Body of pancreas (tissue), 4 donors: ENCODE data around the gene SBF2. TPM values are rescaled to one million over a fixed set of nuclear protein-coding genes. Genes with fewer than 3 reads are reported as not detected.

Experiments used
- ATAC-seq: fragments of 150-250 bp; one replicate; pipeline ENCODE4 v1.9.1; 2016
- DNase-seq, 4 donors: peaks; one replicate each; pipeline ENCODE4 v3.0.0-alpha.2; 2019
- H3K27ac ChIP-seq, 4 donors: fragments of 200-600 bp; sonication (generic); 1 replicate in 3 of 4; 2 replicates in 1 of 4; pipeline versions ENCODE4 v1.5.1 to v1.6.1; 2016 to 2019; ENCODE audit warnings: mild to moderate bottlenecking in 1 of 4, mixed read lengths in 1 of 4, moderate library complexity in 1 of 4
- H3K27me3 ChIP-seq, 2 donors: fragments of 200-600 bp; sonication (generic); one replicate each; pipeline ENCODE4 v1.6.0; 2016; ENCODE audit warnings: mild to moderate bottlenecking in 1 of 2
- H3K36me3 ChIP-seq, 2 donors: fragments of 200-600 bp; sonication (generic); replicated peaks in 1 of 2; 2 replicates each; pipeline ENCODE4 v1.5.1; 2016; ENCODE audit warnings: low read depth in 2 of 2; ENCODE audit not compliant: insufficient read depth in 1 of 2
- H3K4me1 ChIP-seq: fragments of 200-600 bp; sonication (generic); one replicate; pipeline ENCODE4 v1.6.0; 2016
- H3K4me3 ChIP-seq, 2 donors: fragments of 200-600 bp; sonication (generic); 1 replicate in 1 of 2; 2 replicates in 1 of 2; pipeline ENCODE4 v1.5.1; 2016 to 2019
- H3K9me3 ChIP-seq, 3 donors: fragments of 200-600 bp; sonication (generic); 1 replicate in 2 of 3; 2 replicates in 1 of 3; pipeline ENCODE4 v1.5.1; 2016
- POLR2A ChIP-seq, 3 donors: fragments of 450-650 bp; IDR thresholded peaks; one replicate each; pipeline ENCODE4 v1.6.1; 2016; ENCODE audit warnings: antibody characterized with exemption in 3 of 3, mild to moderate bottlenecking in 2 of 3
- WGBS, 2 donors: methylation state at CpG; one replicate each; pipeline ENCODE4 v1.1.5; 2017; 5-methylcytosine and 5-hydroxymethylcytosine counted together
- intact Hi-C: fragments of 100-400 bp; cut with DNase I; formaldehyde crosslinking; loops from one replicate; pipeline ENCODE4 v1.15.1; 2023
- total RNA-seq, 2 donors: library from RNA; depleted of rRNA; stranded (reverse); fragments of >200 nt; gene quantifications; one replicate each; pipeline ENCODE4 v1.1.0, GENCODE V29; 2016
- TF ChIP-seq, protein P1 (sequence below), 7 experiments: fragments of 450-650 bp in 4 of 7; fragments of 200-600 bp in 3 of 7; sonication (generic) in 3 of 7; IDR thresholded peaks; one replicate each; pipeline ENCODE4 v1.5.1; 2016 to 2019; ENCODE audit warnings: antibody characterized with exemption in 7 of 7

The SBF2 gene
- total RNA-seq, 2 donors from 2014 or later: 23.6 to 38.9 TPM

DNA sequence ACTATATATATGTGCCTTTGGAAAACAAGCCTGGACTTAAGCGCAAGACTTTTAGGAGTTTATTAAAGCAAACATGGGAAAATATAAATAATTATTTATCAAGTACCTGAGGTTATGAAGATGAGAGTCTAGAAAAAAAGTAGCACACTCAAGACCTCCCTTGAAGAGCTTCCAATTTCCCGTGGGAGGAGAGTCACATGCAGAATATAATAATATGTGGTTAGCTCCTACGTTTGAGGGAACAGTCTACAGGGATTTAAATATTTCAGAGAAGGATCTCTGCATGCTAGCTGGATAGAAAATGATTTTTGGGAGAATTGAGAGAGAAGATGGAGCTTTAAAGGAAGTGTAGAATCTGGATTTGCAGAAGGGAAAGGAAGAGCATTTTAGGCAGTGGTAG, 446.4 kb downstream of the SBF2 start:
- intact Hi-C loops: no loop called here
- ATAC-seq (no peak), DNase-seq (no peak)
- 45 to 54% methylated on average over 3 of the region's 3 CpGs for WGBS, 2 donors
- Histone ChIP-seq H3K27me3 (no peaks in the 10 kb centered on the region), H3K4me3 (no peak overlapping the region), H3K27ac (no peak overlapping the region), H3K9me3 (no peaks in the 10 kb centered on the region), H3K36me3 (peaks cover 0 to 4% of the 10 kb centered on the region in 2 donors), H3K4me1 (no peaks in the 10 kb centered on the region)
- TF ChIP-seq POLR2A (IDR thresholded peaks at IDR 0.05): no peak
- TF ChIP-seq, protein P1, sequence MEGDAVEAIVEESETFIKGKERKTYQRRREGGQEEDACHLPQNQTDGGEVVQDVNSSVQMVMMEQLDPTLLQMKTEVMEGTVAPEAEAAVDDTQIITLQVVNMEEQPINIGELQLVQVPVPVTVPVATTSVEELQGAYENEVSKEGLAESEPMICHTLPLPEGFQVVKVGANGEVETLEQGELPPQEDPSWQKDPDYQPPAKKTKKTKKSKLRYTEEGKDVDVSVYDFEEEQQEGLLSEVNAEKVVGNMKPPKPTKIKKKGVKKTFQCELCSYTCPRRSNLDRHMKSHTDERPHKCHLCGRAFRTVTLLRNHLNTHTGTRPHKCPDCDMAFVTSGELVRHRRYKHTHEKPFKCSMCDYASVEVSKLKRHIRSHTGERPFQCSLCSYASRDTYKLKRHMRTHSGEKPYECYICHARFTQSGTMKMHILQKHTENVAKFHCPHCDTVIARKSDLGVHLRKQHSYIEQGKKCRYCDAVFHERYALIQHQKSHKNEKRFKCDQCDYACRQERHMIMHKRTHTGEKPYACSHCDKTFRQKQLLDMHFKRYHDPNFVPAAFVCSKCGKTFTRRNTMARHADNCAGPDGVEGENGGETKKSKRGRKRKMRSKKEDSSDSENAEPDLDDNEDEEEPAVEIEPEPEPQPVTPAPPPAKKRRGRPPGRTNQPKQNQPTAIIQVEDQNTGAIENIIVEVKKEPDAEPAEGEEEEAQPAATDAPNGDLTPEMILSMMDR (IDR thresholded peaks at IDR 0.05): no peak

DNA sequence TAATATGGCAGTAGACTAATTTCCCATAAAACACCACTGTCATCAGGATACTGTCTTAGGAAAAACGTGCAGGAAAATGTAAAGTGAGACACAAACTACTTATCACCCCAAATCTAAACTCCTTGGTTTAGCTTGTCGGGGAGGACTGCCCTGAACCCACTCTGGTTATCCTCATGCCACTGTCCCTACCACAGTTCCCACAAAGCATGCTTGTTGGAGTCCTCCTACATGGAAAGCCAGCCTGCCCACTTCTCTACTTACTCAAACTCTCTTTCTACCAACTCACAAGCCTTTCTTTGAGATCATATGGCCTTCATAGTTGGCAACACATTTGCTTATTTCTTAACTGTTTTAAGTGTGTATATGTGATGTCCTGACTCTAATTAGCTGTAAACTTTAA, 451.1 kb downstream of the SBF2 start:
- intact Hi-C loops: no loop called here
- no peaks in the 10 kb centered on the region for H3K27me3 ChIP-seq
- no peaks in the 10 kb centered on the region for H3K9me3 ChIP-seq
- peaks cover 0 to 4% of the 10 kb centered on the region in 2 donors for H3K36me3 ChIP-seq
- no peaks in the 10 kb centered on the region for H3K4me1 ChIP-seq
- TF ChIP-seq POLR2A (IDR thresholded peaks at IDR 0.05): no peak
- TF ChIP-seq, protein P1 (IDR thresholded peaks at IDR 0.05): no peak
- no peak for DNase-seq
- H3K27ac ChIP-seq: no peak overlapping the region
- 70 to 73% methylated on average over 2 of the region's 2 CpGs for WGBS, 2 donors
- ATAC-seq: no peak
- H3K4me3 ChIP-seq: no peak overlapping the region

DNA sequence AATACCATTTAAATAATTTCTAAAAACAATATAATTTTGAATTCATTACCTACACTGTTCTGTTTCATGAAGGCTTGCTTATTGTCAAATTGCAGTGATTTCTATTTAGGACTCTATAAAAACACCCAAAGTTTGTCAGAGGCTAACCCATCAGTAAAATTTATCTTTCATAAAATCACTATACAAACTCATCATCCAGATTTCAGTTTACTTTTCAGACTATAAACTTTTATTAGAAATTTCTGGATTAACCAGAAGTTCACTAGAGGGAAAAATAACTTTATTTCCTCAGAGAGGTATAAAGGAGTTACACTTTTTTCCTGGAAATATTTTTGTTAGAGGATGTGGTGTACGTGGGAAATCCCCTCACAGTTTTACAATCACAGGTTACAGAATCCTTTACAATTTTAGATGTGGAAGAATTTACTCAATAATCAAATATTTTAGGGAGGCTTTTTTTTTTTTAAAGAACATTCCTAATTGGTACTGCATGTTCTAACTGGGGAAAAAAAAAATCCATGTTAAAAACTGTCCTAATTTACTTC, 453.5 kb downstream of the SBF2 start:
- DNase-seq (no peak), ATAC-seq (no peak)
- no peaks in the 10 kb centered on the region for H3K4me1 ChIP-seq
- intact Hi-C loops: no loop called here
- H3K4me3 ChIP-seq: no peak overlapping the region
- peak overlapping the region in 1 of 4 donors; percentile 47 for H3K27ac ChIP-seq
- no peaks in the 10 kb centered on the region for H3K27me3 ChIP-seq
- H3K9me3 ChIP-seq: no peaks in the 10 kb centered on the region
- peaks cover 0 to 4% of the 10 kb centered on the region in 2 donors for H3K36me3 ChIP-seq
- TF ChIP-seq, protein P1 (IDR thresholded peaks at IDR 0.05): no peak
- TF ChIP-seq POLR2A (IDR thresholded peaks at IDR 0.05): no peak
- WGBS, 2 donors: 60 to 63% methylated on average over 1 of the region's 1 CpG

DNA sequence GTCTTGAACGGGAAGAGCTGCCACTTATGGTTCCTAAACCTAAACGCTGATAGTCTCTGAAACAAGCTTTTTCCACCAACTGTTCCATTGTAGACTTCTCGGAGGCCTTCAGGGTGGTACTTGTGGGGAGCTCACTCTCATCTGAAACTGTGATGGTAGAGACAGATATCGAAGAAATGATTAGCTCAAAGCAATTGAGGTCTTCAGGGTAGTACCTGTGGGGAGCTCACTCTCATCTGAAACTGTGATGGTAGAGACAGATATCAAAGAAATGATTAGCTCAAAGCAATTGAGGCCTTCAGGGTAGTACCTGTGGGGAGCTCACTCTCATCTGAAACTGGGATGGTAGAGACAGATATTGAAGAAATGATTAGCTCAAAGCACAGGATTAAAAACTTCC, 454.5 kb downstream of the SBF2 start:
- no peak overlapping the region for H3K4me3 ChIP-seq
- ATAC-seq (no peak), DNase-seq (no peak)
- peaks cover 6% of the 10 kb centered on the region for H3K4me1 ChIP-seq
- no peaks in the 10 kb centered on the region for H3K36me3 ChIP-seq
- H3K9me3 ChIP-seq: no peaks in the 10 kb centered on the region
- no peak overlapping the region for H3K27ac ChIP-seq
- TF ChIP-seq, protein P1 (IDR thresholded peaks at IDR 0.05): no peak
- TF ChIP-seq POLR2A (IDR thresholded peaks at IDR 0.05): no peak
- intact Hi-C loops: no loop called here
- 81 to 87% methylated on average over 4 of the region's 4 CpGs for WGBS, 2 donors
- H3K27me3 ChIP-seq: no peaks in the 10 kb centered on the region

GRCh38 chr11:9838961-9839360, 455.1 kb downstream of the SBF2 start:
- intact Hi-C loops: no loop called here
- Histone ChIP-seq H3K36me3 (no peaks in the 10 kb centered on the region), H3K27ac (no peak overlapping the region), H3K27me3 (no peaks in the 10 kb centered on the region), H3K9me3 (no peaks in the 10 kb centered on the region), H3K4me1 (peaks cover 6% of the 10 kb centered on the region), H3K4me3 (no peak overlapping the region)
- no peak for ATAC-seq
- no peak for TF ChIP-seq POLR2A (IDR thresholded peaks at IDR 0.05)
- TF ChIP-seq, protein P1 (IDR thresholded peaks at IDR 0.05): no peak
- DNase-seq: no peak
- WGBS, 2 donors: 92 to 98% methylated on average over 2 of the region's 2 CpGs
